WTC11 (cell line): ENCODE data around the gene DNAJB11. TPM values are rescaled to one million over a fixed set of nuclear protein-coding genes. Genes with fewer than 3 reads are reported as not detected.

Source experiments
- ATAC-seq: fragments of 200-7000 bp; cut with Tn5 transposase; 2 replicates; pipeline ENCODE4 v1.10.0; 2021; ENCODE audit warnings: mild to moderate bottlenecking, moderate library complexity
- CTCF ChIA-PET: fragments of 300-600 bp; sonication (Branson Sonifier 250); formaldehyde crosslinking; loops from one replicate; lab custom pipeline; 2021; ENCODE audit warnings: antibody characterized with exemption; lab: Charles Lee
- POLR2A ChIA-PET: fragments of 350-600 bp; sonication (Branson Sonifier 250); formaldehyde crosslinking; loops from one replicate; lab custom pipeline; 2021; ENCODE audit warnings: antibody characterized with exemption; lab: Charles Lee
- DNase-seq: peaks from one replicate; pipeline ENCODE4 v3.0.0; 2021; ENCODE audit warnings: low spot score
- H3K27ac Mint-ChIP-seq: 2 replicates; pipeline ENCODE4 v1.8.0; 2021; ENCODE audit warnings: mixed read lengths
- H3K27me3 Mint-ChIP-seq: 2 replicates; pipeline ENCODE4 v1.8.0; 2021; ENCODE audit warnings: low read depth, mild to moderate bottlenecking, moderate library complexity, mixed read lengths
- H3K36me3 Mint-ChIP-seq: 2 replicates; pipeline ENCODE4 v1.8.0; 2021; ENCODE audit warnings: mixed read lengths
- H3K4me1 Mint-ChIP-seq: 2 replicates; pipeline ENCODE4 v1.8.0; 2022; ENCODE audit warnings: mixed read lengths
- H3K4me3 Mint-ChIP-seq: 2 replicates; pipeline ENCODE4 v1.8.0; 2021; ENCODE audit warnings: mild to moderate bottlenecking, moderate library complexity, mixed read lengths
- H3K9me3 Mint-ChIP-seq: 2 replicates; pipeline ENCODE4 v1.8.0; 2021; ENCODE audit warnings: mixed read lengths
- EMX1 ChIP-seq: fragments of 250-450 bp; sonication (Bioruptor Pico); IDR thresholded peaks from 2 replicates; pipeline ENCODE4 v1.8.0; 2021; ENCODE audit warnings: mild to moderate bottlenecking
- FOXJ3 ChIP-seq: sonication (generic); formaldehyde crosslinking; IDR thresholded peaks from 2 replicates; pipeline ENCODE4 v1.9.0; 2021; ENCODE audit warnings: missing genetic modification reagents, mild to moderate bottlenecking, borderline replicate concordance
- FOXK1 ChIP-seq: sonication (generic); formaldehyde crosslinking; IDR thresholded peaks from 2 replicates; pipeline ENCODE4 v1.8.0; 2022; ENCODE audit warnings: mild to moderate bottlenecking, moderate library complexity, missing genetic modification reagents
- MYBL2 ChIP-seq: sonication (generic); formaldehyde crosslinking; IDR thresholded peaks from 2 replicates; pipeline ENCODE4 v1.8.1; 2023; ENCODE audit warnings: mild to moderate bottlenecking, moderate library complexity, missing genetic modification reagents
- NR1H2 ChIP-seq: sonication (generic); formaldehyde crosslinking; IDR thresholded peaks from 2 replicates; pipeline ENCODE4 v1.9.0; 2021; ENCODE audit warnings: mild to moderate bottlenecking, moderate library complexity, missing genetic modification reagents
- SP1 ChIP-seq: sonication (generic); formaldehyde crosslinking; conservative IDR thresholded peaks from 2 replicates; pipeline ENCODE4 v1.8.1; 2022; ENCODE audit warnings: missing genetic modification reagents
- ZNF396 ChIP-seq: fragments of 250-450 bp; sonication (Bioruptor Pico); IDR thresholded peaks from 2 replicates; pipeline ENCODE4 v1.8.0; 2021; ENCODE audit warnings: mild to moderate bottlenecking, moderate library complexity, borderline replicate concordance
- total RNA-seq: library from RNA; stranded (reverse); gene quantifications from 3 replicates; pipeline ENCODE4 v1.2.3, GENCODE V29; 2021
- TF ChIP-seq, protein P1 (sequence below): sonication (generic); formaldehyde crosslinking; IDR thresholded peaks from 2 replicates; pipeline ENCODE4 v1.8.1; 2023; ENCODE audit warnings: mild to moderate bottlenecking, missing genetic modification reagents, moderate library complexity
- TF ChIP-seq, protein P2 (sequence below): sonication (generic); formaldehyde crosslinking; IDR thresholded peaks from 2 replicates; pipeline ENCODE4 v1.8.0; 2022; ENCODE audit warnings: missing genetic modification reagents
- TF ChIP-seq, protein P3 (sequence below): fragments of 250-450 bp; sonication (Bioruptor Pico); IDR thresholded peaks from 2 replicates; pipeline ENCODE4 v2.1.2; 2022; ENCODE audit warnings: mild to moderate bottlenecking, moderate library complexity
- TF ChIP-seq, protein P4 (sequence below): sonication (generic); formaldehyde crosslinking; IDR thresholded peaks from 2 replicates; pipeline ENCODE4 v1.8.1; 2023; ENCODE audit warnings: mild to moderate bottlenecking, missing genetic modification reagents, borderline replicate concordance
- TF ChIP-seq, protein P5 (sequence below): fragments of 250-450 bp; sonication (Bioruptor Pico); IDR thresholded peaks from 2 replicates; pipeline ENCODE4 v1.8.0; 2021; ENCODE audit warnings: mild to moderate bottlenecking

DNAJB11 gene
- total RNA-seq, 1 experiment from 2014 or later = 56.3 TPM

DNA sequence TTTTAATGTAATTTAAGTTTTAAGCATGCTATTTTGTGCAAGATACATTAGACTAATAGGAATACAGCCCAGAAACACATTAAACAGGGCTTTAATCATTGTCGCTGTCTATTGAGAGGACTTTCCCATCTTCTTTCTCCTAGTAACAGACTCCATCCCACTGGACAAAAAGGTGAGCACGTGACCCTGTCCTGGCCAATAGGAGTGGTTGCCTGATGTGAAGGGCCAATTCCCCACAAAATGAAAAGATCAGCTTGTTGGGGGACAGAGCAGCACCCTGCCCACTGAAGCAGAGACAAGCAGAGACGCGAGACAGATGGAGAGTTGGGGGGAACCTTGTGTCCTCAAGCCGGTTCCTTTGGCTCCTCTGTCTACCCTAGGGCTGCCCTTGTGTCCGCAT, 47.5 kb upstream of the DNAJB11 start:
- ATAC-seq (no peak), DNase-seq (no peak)
- no peak overlapping the region for H3K27ac Mint-ChIP-seq
- TF ChIP-seq, protein P1, sequence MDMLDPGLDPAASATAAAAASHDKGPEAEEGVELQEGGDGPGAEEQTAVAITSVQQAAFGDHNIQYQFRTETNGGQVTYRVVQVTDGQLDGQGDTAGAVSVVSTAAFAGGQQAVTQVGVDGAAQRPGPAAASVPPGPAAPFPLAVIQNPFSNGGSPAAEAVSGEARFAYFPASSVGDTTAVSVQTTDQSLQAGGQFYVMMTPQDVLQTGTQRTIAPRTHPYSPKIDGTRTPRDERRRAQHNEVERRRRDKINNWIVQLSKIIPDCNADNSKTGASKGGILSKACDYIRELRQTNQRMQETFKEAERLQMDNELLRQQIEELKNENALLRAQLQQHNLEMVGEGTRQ (CRISPR knock-in tag) = peak; percentile 53; the same call in 1 of the 2 replicates
- no peak for TF ChIP-seq ZNF396
- no peaks in the 10 kb centered on the region for H3K9me3 Mint-ChIP-seq
- peaks cover 7% of the 10 kb centered on the region for H3K4me1 Mint-ChIP-seq
- H3K4me3 Mint-ChIP-seq = no peak overlapping the region
- ChIA-PET POLR2A (no interaction called here), CTCF (no interaction called here)
- no peaks in the 10 kb centered on the region for H3K36me3 Mint-ChIP-seq
- no peaks in the 10 kb centered on the region; the same call in 1 of the 2 replicates for H3K27me3 Mint-ChIP-seq

DNA sequence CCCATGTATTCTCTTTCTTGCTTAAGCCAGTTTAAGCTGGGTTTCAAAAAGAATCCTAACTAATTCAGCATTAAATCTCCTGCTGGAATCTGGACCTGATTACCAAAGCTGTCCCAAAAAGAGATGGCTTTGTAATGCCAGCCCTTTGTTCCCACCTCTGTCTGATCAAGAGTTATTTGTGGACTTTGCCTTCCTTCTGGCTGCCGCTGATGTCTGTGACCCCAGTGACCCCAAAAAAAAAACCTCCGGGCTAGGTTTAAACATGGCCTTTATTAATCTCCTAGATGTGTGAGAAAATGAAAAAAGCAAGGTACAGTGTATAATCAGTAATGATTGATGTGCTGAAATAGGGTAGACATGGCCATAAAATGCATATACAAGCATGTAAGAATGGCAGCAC, 47.1 kb upstream of the DNAJB11 start:
- Mint-ChIP-seq H3K4me1 (peaks cover 7% of the 10 kb centered on the region), H3K36me3 (no peaks in the 10 kb centered on the region), H3K4me3 (no peak overlapping the region), H3K9me3 (no peaks in the 10 kb centered on the region), H3K27ac (no peak overlapping the region)
- ATAC-seq (no peak), DNase-seq (no peak)
- POLR2A ChIA-PET = interaction anchor here (0.6 kb wide), 1 partner anchor 176 kb away, joined by 3 read pairs; no protein-coding TSS in a partner anchor
- TF ChIP-seq FOXJ3 (CRISPR knock-in tag) (no peak), SP1 (no peak), FOXK1 (CRISPR knock-in tag) (no peak), EMX1 (CRISPR knock-in tag) (no peak), MYBL2 (CRISPR knock-in tag) (no peak), NR1H2 (no peak), ZNF396 (no peak)
- TF ChIP-seq, protein P2, sequence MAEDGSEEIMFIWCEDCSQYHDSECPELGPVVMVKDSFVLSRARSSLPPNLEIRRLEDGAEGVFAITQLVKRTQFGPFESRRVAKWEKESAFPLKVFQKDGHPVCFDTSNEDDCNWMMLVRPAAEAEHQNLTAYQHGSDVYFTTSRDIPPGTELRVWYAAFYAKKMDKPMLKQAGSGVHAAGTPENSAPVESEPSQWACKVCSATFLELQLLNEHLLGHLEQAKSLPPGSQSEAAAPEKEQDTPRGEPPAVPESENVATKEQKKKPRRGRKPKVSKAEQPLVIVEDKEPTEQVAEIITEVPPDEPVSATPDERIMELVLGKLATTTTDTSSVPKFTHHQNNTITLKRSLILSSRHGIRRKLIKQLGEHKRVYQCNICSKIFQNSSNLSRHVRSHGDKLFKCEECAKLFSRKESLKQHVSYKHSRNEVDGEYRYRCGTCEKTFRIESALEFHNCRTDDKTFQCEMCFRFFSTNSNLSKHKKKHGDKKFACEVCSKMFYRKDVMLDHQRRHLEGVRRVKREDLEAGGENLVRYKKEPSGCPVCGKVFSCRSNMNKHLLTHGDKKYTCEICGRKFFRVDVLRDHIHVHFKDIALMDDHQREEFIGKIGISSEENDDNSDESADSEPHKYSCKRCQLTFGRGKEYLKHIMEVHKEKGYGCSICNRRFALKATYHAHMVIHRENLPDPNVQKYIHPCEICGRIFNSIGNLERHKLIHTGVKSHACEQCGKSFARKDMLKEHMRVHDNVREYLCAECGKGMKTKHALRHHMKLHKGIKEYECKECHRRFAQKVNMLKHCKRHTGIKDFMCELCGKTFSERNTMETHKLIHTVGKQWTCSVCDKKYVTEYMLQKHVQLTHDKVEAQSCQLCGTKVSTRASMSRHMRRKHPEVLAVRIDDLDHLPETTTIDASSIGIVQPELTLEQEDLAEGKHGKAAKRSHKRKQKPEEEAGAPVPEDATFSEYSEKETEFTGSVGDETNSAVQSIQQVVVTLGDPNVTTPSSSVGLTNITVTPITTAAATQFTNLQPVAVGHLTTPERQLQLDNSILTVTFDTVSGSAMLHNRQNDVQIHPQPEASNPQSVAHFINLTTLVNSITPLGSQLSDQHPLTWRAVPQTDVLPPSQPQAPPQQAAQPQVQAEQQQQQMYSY (CRISPR knock-in tag) = no peak
- TF ChIP-seq, protein P3, sequence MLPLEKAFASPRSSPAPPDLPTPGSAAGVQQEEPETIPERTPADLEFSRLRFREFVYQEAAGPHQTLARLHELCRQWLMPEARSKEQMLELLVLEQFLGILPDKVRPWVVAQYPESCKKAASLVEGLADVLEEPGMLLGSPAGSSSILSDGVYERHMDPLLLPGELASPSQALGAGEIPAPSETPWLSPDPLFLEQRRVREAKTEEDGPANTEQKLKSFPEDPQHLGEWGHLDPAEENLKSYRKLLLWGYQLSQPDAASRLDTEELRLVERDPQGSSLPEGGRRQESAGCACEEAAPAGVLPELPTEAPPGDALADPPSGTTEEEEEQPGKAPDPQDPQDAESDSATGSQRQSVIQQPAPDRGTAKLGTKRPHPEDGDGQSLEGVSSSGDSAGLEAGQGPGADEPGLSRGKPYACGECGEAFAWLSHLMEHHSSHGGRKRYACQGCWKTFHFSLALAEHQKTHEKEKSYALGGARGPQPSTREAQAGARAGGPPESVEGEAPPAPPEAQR = no peak
- TF ChIP-seq, protein P4, sequence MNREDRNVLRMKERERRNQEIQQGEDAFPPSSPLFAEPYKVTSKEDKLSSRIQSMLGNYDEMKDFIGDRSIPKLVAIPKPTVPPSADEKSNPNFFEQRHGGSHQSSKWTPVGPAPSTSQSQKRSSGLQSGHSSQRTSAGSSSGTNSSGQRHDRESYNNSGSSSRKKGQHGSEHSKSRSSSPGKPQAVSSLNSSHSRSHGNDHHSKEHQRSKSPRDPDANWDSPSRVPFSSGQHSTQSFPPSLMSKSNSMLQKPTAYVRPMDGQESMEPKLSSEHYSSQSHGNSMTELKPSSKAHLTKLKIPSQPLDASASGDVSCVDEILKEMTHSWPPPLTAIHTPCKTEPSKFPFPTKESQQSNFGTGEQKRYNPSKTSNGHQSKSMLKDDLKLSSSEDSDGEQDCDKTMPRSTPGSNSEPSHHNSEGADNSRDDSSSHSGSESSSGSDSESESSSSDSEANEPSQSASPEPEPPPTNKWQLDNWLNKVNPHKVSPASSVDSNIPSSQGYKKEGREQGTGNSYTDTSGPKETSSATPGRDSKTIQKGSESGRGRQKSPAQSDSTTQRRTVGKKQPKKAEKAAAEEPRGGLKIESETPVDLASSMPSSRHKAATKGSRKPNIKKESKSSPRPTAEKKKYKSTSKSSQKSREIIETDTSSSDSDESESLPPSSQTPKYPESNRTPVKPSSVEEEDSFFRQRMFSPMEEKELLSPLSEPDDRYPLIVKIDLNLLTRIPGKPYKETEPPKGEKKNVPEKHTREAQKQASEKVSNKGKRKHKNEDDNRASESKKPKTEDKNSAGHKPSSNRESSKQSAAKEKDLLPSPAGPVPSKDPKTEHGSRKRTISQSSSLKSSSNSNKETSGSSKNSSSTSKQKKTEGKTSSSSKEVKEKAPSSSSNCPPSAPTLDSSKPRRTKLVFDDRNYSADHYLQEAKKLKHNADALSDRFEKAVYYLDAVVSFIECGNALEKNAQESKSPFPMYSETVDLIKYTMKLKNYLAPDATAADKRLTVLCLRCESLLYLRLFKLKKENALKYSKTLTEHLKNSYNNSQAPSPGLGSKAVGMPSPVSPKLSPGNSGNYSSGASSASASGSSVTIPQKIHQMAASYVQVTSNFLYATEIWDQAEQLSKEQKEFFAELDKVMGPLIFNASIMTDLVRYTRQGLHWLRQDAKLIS = no peak
- TF ChIP-seq, protein P5, sequence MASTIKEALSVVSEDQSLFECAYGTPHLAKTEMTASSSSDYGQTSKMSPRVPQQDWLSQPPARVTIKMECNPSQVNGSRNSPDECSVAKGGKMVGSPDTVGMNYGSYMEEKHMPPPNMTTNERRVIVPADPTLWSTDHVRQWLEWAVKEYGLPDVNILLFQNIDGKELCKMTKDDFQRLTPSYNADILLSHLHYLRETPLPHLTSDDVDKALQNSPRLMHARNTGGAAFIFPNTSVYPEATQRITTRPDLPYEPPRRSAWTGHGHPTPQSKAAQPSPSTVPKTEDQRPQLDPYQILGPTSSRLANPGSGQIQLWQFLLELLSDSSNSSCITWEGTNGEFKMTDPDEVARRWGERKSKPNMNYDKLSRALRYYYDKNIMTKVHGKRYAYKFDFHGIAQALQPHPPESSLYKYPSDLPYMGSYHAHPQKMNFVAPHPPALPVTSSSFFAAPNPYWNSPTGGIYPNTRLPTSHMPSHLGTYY (CRISPR knock-in tag) = no peak
- TF ChIP-seq, all 79 proteins: peak for 0
- CTCF ChIA-PET = no interaction called here
- H3K27me3 Mint-ChIP-seq = no peaks in the 10 kb centered on the region; the same call in 1 of the 2 replicates
